K562 (cell line): ENCODE results near the gene KRTAP12-2.
"Not testable (repeated sequence)": the region's sequence is repeated elsewhere in the genome, so short reads cannot be mapped to it uniquely, and the experiment has no call there.

ENCODE experiments used
- MAX ChIP-seq: sonication (generic); formaldehyde crosslinking; IDR thresholded peaks from 2 replicates; pipeline ENCODE4 v1.9.0; 2022; ENCODE audit warnings: mild to moderate bottlenecking, missing genetic modification reagents
- TCF7L2 ChIP-seq: fragments of 150-350 bp; IDR thresholded peaks from 2 replicates; pipeline ENCODE4 v1.6.1; 2016; ENCODE audit warnings: low read depth, mild to moderate bottlenecking, low read length, moderate library complexity

DNA sequence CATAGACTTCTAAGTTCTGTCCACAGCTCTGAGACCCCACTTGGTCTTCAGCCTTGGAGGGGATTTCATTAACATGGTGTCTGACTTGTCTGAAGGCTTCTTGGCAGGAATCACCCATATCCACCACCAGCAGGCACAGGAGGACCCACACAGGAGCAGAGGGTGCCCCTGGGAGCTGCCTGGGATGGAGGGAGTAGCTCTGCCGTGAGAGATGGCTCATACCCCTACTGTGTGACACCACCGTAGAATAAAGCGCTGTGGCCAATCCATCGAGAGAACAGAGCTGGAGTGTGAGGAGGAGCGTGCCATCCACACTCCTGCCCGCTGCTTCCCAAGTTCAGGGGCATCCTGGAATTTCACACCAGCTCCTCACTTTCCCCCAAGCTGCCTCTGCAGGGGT lies 18.3 kb upstream of the KRTAP12-2 start:
- TF ChIP-seq MAX (CRISPR knock-in tag); TCF7L2: not testable (repeated sequence)
